Lower leg skin (tissue), 3 donors: Measurements from ENCODE around the gene SMPD2.

Source experiments
- POLR2A ChIP-seq, 2 donors: fragments of 450-650 bp; IDR thresholded peaks; one replicate each; pipeline ENCODE4 v1.6.1; 2016 to 2017; ENCODE audit warnings: antibody characterized with exemption in 2 of 2, mild to moderate bottlenecking in 1 of 2, moderate library complexity in 1 of 2
- TF ChIP-seq, protein P1 (sequence below), 3 donors: fragments of 450-650 bp; IDR thresholded peaks; one replicate each; pipeline ENCODE4 v1.5.1; 2016; ENCODE audit warnings: antibody characterized with exemption in 3 of 3, mild to moderate bottlenecking in 3 of 3, moderate library complexity in 2 of 3

- TF ChIP-seq, protein P1, sequence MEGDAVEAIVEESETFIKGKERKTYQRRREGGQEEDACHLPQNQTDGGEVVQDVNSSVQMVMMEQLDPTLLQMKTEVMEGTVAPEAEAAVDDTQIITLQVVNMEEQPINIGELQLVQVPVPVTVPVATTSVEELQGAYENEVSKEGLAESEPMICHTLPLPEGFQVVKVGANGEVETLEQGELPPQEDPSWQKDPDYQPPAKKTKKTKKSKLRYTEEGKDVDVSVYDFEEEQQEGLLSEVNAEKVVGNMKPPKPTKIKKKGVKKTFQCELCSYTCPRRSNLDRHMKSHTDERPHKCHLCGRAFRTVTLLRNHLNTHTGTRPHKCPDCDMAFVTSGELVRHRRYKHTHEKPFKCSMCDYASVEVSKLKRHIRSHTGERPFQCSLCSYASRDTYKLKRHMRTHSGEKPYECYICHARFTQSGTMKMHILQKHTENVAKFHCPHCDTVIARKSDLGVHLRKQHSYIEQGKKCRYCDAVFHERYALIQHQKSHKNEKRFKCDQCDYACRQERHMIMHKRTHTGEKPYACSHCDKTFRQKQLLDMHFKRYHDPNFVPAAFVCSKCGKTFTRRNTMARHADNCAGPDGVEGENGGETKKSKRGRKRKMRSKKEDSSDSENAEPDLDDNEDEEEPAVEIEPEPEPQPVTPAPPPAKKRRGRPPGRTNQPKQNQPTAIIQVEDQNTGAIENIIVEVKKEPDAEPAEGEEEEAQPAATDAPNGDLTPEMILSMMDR (IDR thresholded peaks at IDR 0.05), result no peak
- TF ChIP-seq POLR2A (IDR thresholded peaks at IDR 0.05), result no peak
These were observed 31.8 kb downstream of the SMPD2 start for GRCh38 chr6:109472132-109472995.
